SK-N-SH (cell line): ENCODE data around the gene SPSB1. TPM values are rescaled to one million over a fixed set of nuclear protein-coding genes. Genes with fewer than 3 reads are reported as not detected.

Experiments used
- CTCF ChIA-PET: fragments of 300-600, 350-600 bp; formaldehyde crosslinking; extraction: SDS; loops from one replicate; lab custom pipeline; 2021; lab: Yijun Ruan, JAX
- POLR2A ChIA-PET: fragments of 350-600 bp; sonication (Branson Sonifier 250); formaldehyde crosslinking; extraction: SDS; loops from one replicate; lab custom pipeline; 2020; ENCODE audit warnings: antibody characterized with exemption, inconsistent platforms; lab: Yijun Ruan, JAX
- DNase-seq: peaks from one replicate; pipeline ENCODE4 v3.0.0; 2012
- H2AFZ ChIP-seq: fragments of 200-600 bp; sonication (generic); 2 replicates; pipeline ENCODE4 v1.8.1; 2016; ENCODE audit warnings: antibody characterized with exemption, mild to moderate bottlenecking, low read depth
- H3F3A ChIP-seq: fragments of 200-600 bp; sonication (generic); replicated peaks from 2 replicates; pipeline ENCODE3; 2016; ENCODE audit warnings: antibody characterized with exemption, mild to moderate bottlenecking; ENCODE audit not compliant: insufficient read depth
- H3K27ac ChIP-seq, 2 experiments: fragments of 200-500 bp in 1 of 2; fragments of 200-600 bp in 1 of 2; sonication (Bioruptor generic) in 1 of 2; sonication (generic), shearing (Covaris generic) in 1 of 2; 2 replicates each; pipeline versions ENCODE4 v1.5.1 to v1.6.1; 2014 to 2016; ENCODE audit warnings: low read depth in 2 of 2, inconsistent platforms in 1 of 2, low read length in 1 of 2, mild to moderate bottlenecking in 1 of 2, mixed read lengths in 1 of 2
- H3K27me3 ChIP-seq: fragments of 200-600 bp; sonication (generic), shearing (Covaris generic); 2 replicates; pipeline ENCODE4 v1.6.1; 2016; ENCODE audit warnings: mixed run types; ENCODE audit not compliant: insufficient read depth
- H3K36me3 ChIP-seq, 2 experiments: fragments of 200-500 bp in 1 of 2; fragments of 200-600 bp in 1 of 2; sonication (Bioruptor generic) in 1 of 2; sonication (generic) in 1 of 2; replicated peaks in 1 of 2; 2 replicates each; pipeline versions ENCODE3 to v1.5.1; 2014 to 2016; ENCODE audit warnings: low read length in 1 of 2, mild to moderate bottlenecking in 1 of 2; ENCODE audit not compliant: insufficient read depth in 2 of 2, control insufficient read depth in 1 of 2
- H3K4me1 ChIP-seq, 2 experiments: fragments of 200-500 bp in 1 of 2; fragments of 200-600 bp in 1 of 2; sonication (Bioruptor generic) in 1 of 2; sonication (generic), shearing (Covaris generic) in 1 of 2; 2 replicates each; pipeline versions ENCODE4 v1.5.1 to v1.6.1; 2014 to 2016; ENCODE audit warnings: low read depth in 1 of 2, low read length in 1 of 2, mixed run types in 1 of 2; ENCODE audit not compliant: insufficient read depth in 2 of 2, control insufficient read depth in 1 of 2
- H3K4me2 ChIP-seq: fragments of 200-600 bp; sonication (generic), shearing (Covaris generic); 2 replicates; pipeline ENCODE4 v1.6.1; 2017; ENCODE audit warnings: mixed run types
- H3K4me3 ChIP-seq, 2 experiments: fragments of 200-500 bp in 1 of 2; fragments of 200-600 bp in 1 of 2; sonication (Bioruptor generic) in 1 of 2; sonication (generic), shearing (Covaris generic) in 1 of 2; 2 replicates each; pipeline versions ENCODE4 v1.5.1 to v1.8.1; 2014 to 2016; ENCODE audit warnings: low read depth in 2 of 2, inconsistent platforms in 1 of 2, low read length in 1 of 2, mild to moderate bottlenecking in 1 of 2, mixed read lengths in 1 of 2, moderate library complexity in 1 of 2
- H3K79me2 ChIP-seq: fragments of 200-600 bp; sonication (generic); 2 replicates; pipeline ENCODE4 v1.8.1; 2017; ENCODE audit warnings: mild to moderate bottlenecking; ENCODE audit not compliant: insufficient read depth
- H3K9ac ChIP-seq: fragments of 200-600 bp; sonication (generic); 2 replicates; pipeline ENCODE4 v1.6.1; 2017; ENCODE audit warnings: mixed run types
- H3K9me2 ChIP-seq: fragments of 200-600 bp; sonication (generic); 2 replicates; pipeline ENCODE4 v1.6.1; 2017; ENCODE audit warnings: mixed run types
- H3K9me3 ChIP-seq: fragments of 200-600 bp; sonication (generic); 2 replicates; pipeline ENCODE4 v1.6.1; 2017; ENCODE audit warnings: mixed run types, mild to moderate bottlenecking, moderate library complexity
- H4K20me1 ChIP-seq: fragments of 200-600 bp; sonication (generic); 2 replicates; pipeline ENCODE4 v1.6.1; 2017; ENCODE audit warnings: mild to moderate bottlenecking, mixed run types; ENCODE audit not compliant: insufficient read depth
- EP300 ChIP-seq, 2 experiments: IDR thresholded peaks; 2 replicates each; pipeline versions ENCODE4 v1.4.0 to v1.6.1; 2012; ENCODE audit warnings: borderline replicate concordance in 1 of 2, low read depth in 1 of 2, low read length in 1 of 2
- FOSL2 ChIP-seq: IDR thresholded peaks from 2 replicates; pipeline ENCODE4 v1.4.0; 2012; ENCODE audit warnings: low read depth, mild to moderate bottlenecking, moderate library complexity, borderline replicate concordance
- FOXJ3 ChIP-seq: sonication (generic); formaldehyde crosslinking; IDR thresholded peaks from 2 replicates; pipeline ENCODE4 v1.5.1; 2020; ENCODE audit warnings: mild to moderate bottlenecking, missing genetic modification reagents
- GABPA ChIP-seq: IDR thresholded peaks from 2 replicates; pipeline ENCODE4 v1.4.0; 2012; ENCODE audit warnings: low read depth, mild to moderate bottlenecking
- GATA2 ChIP-seq: sonication (generic); formaldehyde crosslinking; IDR thresholded peaks from 2 replicates; pipeline ENCODE4 v1.5.0; 2020; ENCODE audit warnings: mild to moderate bottlenecking, missing genetic modification reagents
- IRF3 ChIP-seq: fragments of 150-350 bp; IDR thresholded peaks from 2 replicates; pipeline ENCODE4 v1.6.1; 2016; ENCODE audit warnings: mild to moderate bottlenecking, low read depth, low read length
- JUND ChIP-seq: IDR thresholded peaks from 2 replicates; pipeline ENCODE4 v1.4.0; 2012
- MXI1 ChIP-seq: IDR thresholded peaks from 2 replicates; pipeline ENCODE4 v1.6.1; 2012; ENCODE audit warnings: mild to moderate bottlenecking, low read depth, low read length, improper control_type of control experiment
- NFIC ChIP-seq: IDR thresholded peaks from 2 replicates; pipeline ENCODE4 v1.4.0; 2012; ENCODE audit warnings: borderline replicate concordance
- NRF1 ChIP-seq: IDR thresholded peaks from 2 replicates; pipeline ENCODE4 v1.6.1; 2012; ENCODE audit warnings: low read depth, mild to moderate bottlenecking, low read length
- PBX3 ChIP-seq: IDR thresholded peaks from 2 replicates; pipeline ENCODE4; 2012
- POLR2AphosphoS5 ChIP-seq: IDR thresholded peaks from 2 replicates; pipeline ENCODE4 v1.6.1; 2012; ENCODE audit warnings: low read depth, low read length
- RCOR1 ChIP-seq: fragments of 150-350 bp; IDR thresholded peaks from 2 replicates; pipeline ENCODE4 v1.6.1; 2017; ENCODE audit warnings: antibody characterized with exemption, low read length
- RFX5 ChIP-seq: IDR thresholded peaks from 2 replicates; pipeline ENCODE4 v1.6.1; 2012; ENCODE audit warnings: mild to moderate bottlenecking, improper control_type of control experiment, low read length
- SIN3A ChIP-seq: IDR thresholded peaks from 2 replicates; pipeline ENCODE4 v1.6.1; 2012; ENCODE audit warnings: low read depth, mild to moderate bottlenecking, low read length, moderate library complexity, borderline replicate concordance
- TAF1 ChIP-seq: IDR thresholded peaks from 2 replicates; pipeline ENCODE4 v1.6.1; 2012; ENCODE audit warnings: low read depth, mild to moderate bottlenecking, low read length, moderate library complexity, borderline replicate concordance
- USF2 ChIP-seq: fragments of 150-350 bp; IDR thresholded peaks from 2 replicates; pipeline ENCODE4 v1.6.1; 2017; ENCODE audit warnings: antibody characterized with exemption, low read length, low read depth, borderline replicate concordance
- WGBS: methylation state at CpG from one replicate; pipeline ENCODE4 v1.1.6; 2017; ENCODE audit warnings: low lambda C conversion rate; 5-methylcytosine and 5-hydroxymethylcytosine counted together
- polyA plus RNA-seq, 3 experiments: library from polyadenylated mRNA; depleted of rRNA; stranded (reverse); fragments of >200 nt; gene quantifications; 2 replicates each; pipeline ENCODE4 v1.2.3, GENCODE V29; 2012
- TF ChIP-seq, protein P1 (sequence below): IDR thresholded peaks from 2 replicates; pipeline ENCODE4 v1.6.1; 2012; ENCODE audit warnings: mild to moderate bottlenecking, low read depth, low read length, moderate library complexity

Gene SPSB1
- polyA plus RNA-seq, 1 of the 3 experiments (the other 2 are of a cell fraction) = 9.2 TPM

GRCh38 chr1:9385801-9386573 is 93.3 kb downstream of the SPSB1 start:
- H3K9me2 ChIP-seq = no peaks in the 10 kb centered on the region
- H3K4me1 ChIP-seq = peaks cover 0 to 10% of the 10 kb centered on the region in 2 experiments; a peak in 1 of 4 replicates
- H3K27me3 ChIP-seq = no peaks in the 10 kb centered on the region
- POLR2A ChIA-PET = no interaction called here
- H4K20me1 ChIP-seq = no peaks in the 10 kb centered on the region
- H3K79me2 ChIP-seq = no peaks in the 10 kb centered on the region
- CTCF ChIA-PET = interaction anchor here (1.3 kb wide), 1 partner anchor 190 kb away, joined by 3 read pairs; no protein-coding TSS in a partner anchor
- H2AFZ ChIP-seq = no peak overlapping the region
- no peaks in the 10 kb centered on the region for H3K9me3 ChIP-seq
- TF ChIP-seq NRF1 (no peak), EP300 (IDR thresholded peaks at IDR 0.05; ENCODE audit: borderline replicate concordance in 1 of 2, low read depth in 1 of 2, low read length in 1 of 2) (no peak)
- no peak overlapping the region for H3K4me3 ChIP-seq
- no peak overlapping the region for H3K27ac ChIP-seq
- WGBS = 84% methylated on average over 16 of the region's 20 CpGs
- no peak for DNase-seq
- H3F3A ChIP-seq = no peaks in the 10 kb centered on the region
- no peaks in the 10 kb centered on the region for H3K36me3 ChIP-seq
- no peak overlapping the region for H3K4me2 ChIP-seq
- no peak overlapping the region for H3K9ac ChIP-seq

GRCh38 chr1:9388335-9389180 is 95.9 kb downstream of the SPSB1 start:
- Histone ChIP-seq H3K9me2 (no peaks in the 10 kb centered on the region), H4K20me1 (no peaks in the 10 kb centered on the region), H3K79me2 (no peaks in the 10 kb centered on the region), H3K4me3 (no peak overlapping the region), H3K4me1 (peaks cover 0 to 10% of the 10 kb centered on the region in 2 experiments; a peak in 1 of 4 replicates), H3K36me3 (no peaks in the 10 kb centered on the region), H3K4me2 (peak overlapping the region; percentile 37; the same call in 1 of the 2 replicates), H3K27ac (no peak overlapping the region), H3K9me3 (no peaks in the 10 kb centered on the region), H2AFZ (no peak overlapping the region), H3K27me3 (no peaks in the 10 kb centered on the region), H3F3A (no peaks in the 10 kb centered on the region), H3K9ac (no peak overlapping the region)
- CTCF ChIA-PET = interaction anchor here (0.8 kb wide), 1 partner anchor 13 kb away, joined by 3 read pairs; no protein-coding TSS in a partner anchor
- 59% methylated on average over 16 of the region's 18 CpGs for WGBS
- POLR2A ChIA-PET = no interaction called here
- no peak for DNase-seq
- TF ChIP-seq RCOR1 (no peak), RFX5 (peak; percentile 17; the same call in 1 of the 2 replicates), TAF1 (no peak), FOSL2 (peak; percentile 47; the same call in 1 of the 2 replicates), JUND (no peak), POLR2AphosphoS5 (no peak), FOXJ3 (no peak), MXI1 (no peak), GATA2 (CRISPR knock-in tag) (no peak), GABPA (no peak), SIN3A (no peak), PBX3 (peak; percentile 75), IRF3 (no peak), USF2 (no peak), NFIC (no peak)
- TF ChIP-seq, protein P1, sequence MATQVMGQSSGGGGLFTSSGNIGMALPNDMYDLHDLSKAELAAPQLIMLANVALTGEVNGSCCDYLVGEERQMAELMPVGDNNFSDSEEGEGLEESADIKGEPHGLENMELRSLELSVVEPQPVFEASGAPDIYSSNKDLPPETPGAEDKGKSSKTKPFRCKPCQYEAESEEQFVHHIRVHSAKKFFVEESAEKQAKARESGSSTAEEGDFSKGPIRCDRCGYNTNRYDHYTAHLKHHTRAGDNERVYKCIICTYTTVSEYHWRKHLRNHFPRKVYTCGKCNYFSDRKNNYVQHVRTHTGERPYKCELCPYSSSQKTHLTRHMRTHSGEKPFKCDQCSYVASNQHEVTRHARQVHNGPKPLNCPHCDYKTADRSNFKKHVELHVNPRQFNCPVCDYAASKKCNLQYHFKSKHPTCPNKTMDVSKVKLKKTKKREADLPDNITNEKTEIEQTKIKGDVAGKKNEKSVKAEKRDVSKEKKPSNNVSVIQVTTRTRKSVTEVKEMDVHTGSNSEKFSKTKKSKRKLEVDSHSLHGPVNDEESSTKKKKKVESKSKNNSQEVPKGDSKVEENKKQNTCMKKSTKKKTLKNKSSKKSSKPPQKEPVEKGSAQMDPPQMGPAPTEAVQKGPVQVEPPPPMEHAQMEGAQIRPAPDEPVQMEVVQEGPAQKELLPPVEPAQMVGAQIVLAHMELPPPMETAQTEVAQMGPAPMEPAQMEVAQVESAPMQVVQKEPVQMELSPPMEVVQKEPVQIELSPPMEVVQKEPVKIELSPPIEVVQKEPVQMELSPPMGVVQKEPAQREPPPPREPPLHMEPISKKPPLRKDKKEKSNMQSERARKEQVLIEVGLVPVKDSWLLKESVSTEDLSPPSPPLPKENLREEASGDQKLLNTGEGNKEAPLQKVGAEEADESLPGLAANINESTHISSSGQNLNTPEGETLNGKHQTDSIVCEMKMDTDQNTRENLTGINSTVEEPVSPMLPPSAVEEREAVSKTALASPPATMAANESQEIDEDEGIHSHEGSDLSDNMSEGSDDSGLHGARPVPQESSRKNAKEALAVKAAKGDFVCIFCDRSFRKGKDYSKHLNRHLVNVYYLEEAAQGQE = no peak
